BJ (cell line): ENCODE data around the gene PRKCH. TPM values are rescaled to one million over a fixed set of nuclear protein-coding genes. Genes with fewer than 3 reads are reported as not detected.

ENCODE experiments used
- CTCF ChIA-PET: fragments of 350-600 bp; formaldehyde crosslinking; extraction: SDS; loops from one replicate; lab custom pipeline; 2021; ENCODE audit warnings: antibody characterized with exemption, inconsistent platforms; lab: Yijun Ruan, JAX
- POLR2A ChIA-PET: fragments of 300-600 bp; sonication (Branson Sonifier 250); formaldehyde crosslinking; extraction: SDS; loops from one replicate; lab custom pipeline; 2021; ENCODE audit warnings: antibody characterized with exemption; lab: Charles Lee
- DNase-seq: peaks from one replicate; pipeline ENCODE4 v3.0.0-alpha.2; 2011; ENCODE audit warnings: low read depth
- H3K27me3 ChIP-seq: 2 replicates; pipeline ENCODE4 v1.6.0; 2011; ENCODE audit warnings: low read length; ENCODE audit not compliant: control insufficient read depth, insufficient read depth
- H3K36me3 ChIP-seq: 2 replicates; pipeline ENCODE4 v1.5.1; 2011; ENCODE audit warnings: low read length; ENCODE audit not compliant: control insufficient read depth, insufficient read depth
- H3K4me3 ChIP-seq: 2 replicates; pipeline ENCODE4 v1.5.1; 2011; ENCODE audit warnings: low read depth, mild to moderate bottlenecking, control low read depth, low read length
- CTCF ChIP-seq: IDR thresholded peaks from 2 replicates; pipeline ENCODE4 v1.5.1; 2011; ENCODE audit warnings: low read depth, mild to moderate bottlenecking, control low read depth, inconsistent platforms, low read length, moderate library complexity; ENCODE audit not compliant: insufficient read depth
- polyA plus RNA-seq: library from polyadenylated mRNA; depleted of rRNA; stranded (reverse); fragments of >200 nt; gene quantifications from 2 replicates; pipeline ENCODE4 v1.2.3, GENCODE V29; 2011; rRNA removed

PRKCH gene
- polyA plus RNA-seq, 1 experiment, result 2.0 TPM

GRCh38 chr14:61599942-61600341 is 278.6 kb downstream of the PRKCH start:
- Histone ChIP-seq H3K27me3 (no peaks in the 10 kb centered on the region), H3K4me3 (no peak overlapping the region), H3K36me3 (no peaks in the 10 kb centered on the region)
- DNase-seq, result no peak
- POLR2A ChIA-PET, result no interaction called here
- no peak for TF ChIP-seq CTCF
- CTCF ChIA-PET, result no interaction called here

Other genes with a start within 250 kb of the PRKCH start
- 0.06 and 0.32 TPM in 2 replicates for gene TMEM30B, start 40.2 kb upstream of the PRKCH start, polyA plus RNA-seq